BE2C (cell line): ENCODE results near the gene OTUD7B.

Experiments
- DNase-seq: peaks from one replicate; pipeline ENCODE4 v3.0.0-alpha.2; 2020
- H3K27me3 ChIP-seq: fragments of 250-450 bp; sonication (Bioruptor Pico); 2 replicates; pipeline ENCODE4 v1.5.1; 2020; ENCODE audit warnings: mild to moderate bottlenecking
- H3K36me3 ChIP-seq: fragments of 250-450 bp; sonication (Bioruptor Pico); 2 replicates; pipeline ENCODE4 v1.5.1; 2020; ENCODE audit warnings: mild to moderate bottlenecking
- H3K4me1 ChIP-seq: fragments of 250-450 bp; sonication (Bioruptor Pico); 2 replicates; pipeline ENCODE4 v1.5.1; 2020
- H3K4me3 ChIP-seq: 2 replicates; pipeline ENCODE4 v1.5.1; 2011; ENCODE audit warnings: low read depth, low read length
- H3K9me3 ChIP-seq: fragments of 250-450 bp; sonication (Bioruptor Pico); 2 replicates; pipeline ENCODE4 v1.5.1; 2020
- CTCF ChIP-seq: IDR thresholded peaks from 2 replicates; pipeline ENCODE4 v1.5.1; 2012; ENCODE audit warnings: mild to moderate bottlenecking, low read depth, low read length

Gene OTUD7B

GRCh38 chr1:149899460-149900284 is 110.9 kb downstream of the OTUD7B start, which contains the start of gene BOLA1:
TSS of gene BOLA1 (plus strand) at chr1:149899568. CDS start at chr1:149900060, 492 bp downstream.
- Histone ChIP-seq H3K36me3 (peaks cover under 1% of the 10 kb centered on the region; the same call in 1 of the 2 replicates), H3K27me3 (no peaks in the 10 kb centered on the region), H3K4me1 (no peaks in the 10 kb centered on the region), H3K9me3 (no peaks in the 10 kb centered on the region), H3K4me3 (peak within 1 kb of the TSS; percentile 61)
- peak; percentile 96 for DNase-seq
- no peak for TF ChIP-seq CTCF

- Histone ChIP-seq H3K27me3 (no peaks in the 10 kb centered on the region), H3K4me3 (no peak overlapping the region), H3K36me3 (no peaks in the 10 kb centered on the region), H3K4me1 (no peaks in the 10 kb centered on the region), H3K9me3 (no peaks in the 10 kb centered on the region)
- DNase-seq = no peak
- TF ChIP-seq CTCF = no peak
These were observed 114.0 kb downstream of the OTUD7B start for GRCh38 chr1:149896575-149896974.

- TF ChIP-seq CTCF = no peak
- no peaks in the 10 kb centered on the region for H3K9me3 ChIP-seq
- no peak for DNase-seq
These were observed 121.6 kb downstream of the OTUD7B start for GRCh38 chr1:149888999-149889289.

GRCh38 chr1:149888247-149888998 is 122.1 kb downstream of the OTUD7B start:
- H3K4me3 ChIP-seq = peak overlapping the region; percentile 89
- DNase-seq = peak; percentile 83
- TF ChIP-seq CTCF = peak; percentile 71

More at GRCh38 chr1:149888999-149889289, 121.6 kb downstream of the OTUD7B start:
- Histone ChIP-seq H3K4me3 (peak overlapping the region; percentile 89), H3K4me1 (no peaks in the 10 kb centered on the region), H3K27me3 (no peaks in the 10 kb centered on the region), H3K36me3 (no peaks in the 10 kb centered on the region)

More at GRCh38 chr1:149888247-149888998, 122.1 kb downstream of the OTUD7B start:
- Histone ChIP-seq H3K9me3 (no peaks in the 10 kb centered on the region), H3K27me3 (no peaks in the 10 kb centered on the region), H3K4me1 (no peaks in the 10 kb centered on the region), H3K36me3 (no peaks in the 10 kb centered on the region)
